HepG2 (cell line): Measurements from ENCODE around the gene HIVEP2. TPM values are rescaled to one million over a fixed set of nuclear protein-coding genes. Genes with fewer than 3 reads are reported as not detected.

ENCODE experiments used
- ATAC-seq: fragments of 200-7000 bp; cut with Tn5 transposase; 3 replicates; pipeline ENCODE4 v1.9.1; 2020; ENCODE audit warnings: mild to moderate bottlenecking, moderate library complexity
- BruUV-seq: library from RNA; stranded (reverse); fragments of 400-500 nt; replicated peaks from 2 replicates; lab custom pipeline; 2021; lab: Mats Ljungman, UMichigan
- CTCF ChIA-PET: fragments of 300-600 bp; formaldehyde crosslinking; extraction: SDS; loops from one replicate; lab custom pipeline; 2021; ENCODE audit warnings: low total read pairs, inconsistent platforms, low intra/inter-chr PET ratio; lab: Yijun Ruan, JAX
- POLR2A ChIA-PET: fragments of 350-600 bp; sonication (Branson Sonifier 250); formaldehyde crosslinking; loops from one replicate; lab custom pipeline; 2020; ENCODE audit warnings: antibody characterized with exemption, inconsistent platforms; lab: Yijun Ruan, JAX
- DNase-seq: peaks from one replicate; pipeline ENCODE4 v3.0.0-alpha.2; 2015; ENCODE audit warnings: low spot score
- FAIRE-seq: peaks from 3 replicates; lab custom pipeline; 2011; peaks lifted over from hg19 to GRCh38; lab: Jason Lieb, UNC
- H2AFZ ChIP-seq: one replicate; pipeline ENCODE4 v1.6.1; 2011; ENCODE audit warnings: low read length, inconsistent platforms
- H3K27ac ChIP-seq: fragments of 300-600 bp; 3 replicates; pipeline ENCODE4 v1.8.0; 2011; ENCODE audit warnings: mixed run types, mild to moderate bottlenecking, mixed read lengths, low read length, inconsistent platforms; ENCODE audit not compliant: insufficient read depth; ENCODE audit errors: extremely low read length
- H3K27me3 ChIP-seq, 2 experiments: fragments of 200-600 bp in 1 of 2; 2 replicates in 1 of 2; 3 replicates in 1 of 2; pipeline versions ENCODE4 v1.6.0 to v1.8.0; 2011; ENCODE audit warnings: low read length in 2 of 2, mild to moderate bottlenecking in 2 of 2, moderate library complexity in 2 of 2, inconsistent platforms in 1 of 2; ENCODE audit not compliant: insufficient read depth in 2 of 2, control insufficient read depth in 1 of 2
- H3K36me3 ChIP-seq, 2 experiments: fragments of 200-600 bp in 1 of 2; replicated peaks in 1 of 2; 2 replicates in 1 of 2; 3 replicates in 1 of 2; pipeline versions ENCODE4 v1.5.1 to v1.8.0; 2011; ENCODE audit warnings: low read length in 2 of 2, inconsistent platforms in 1 of 2; ENCODE audit not compliant: insufficient read depth in 2 of 2, control insufficient read depth in 1 of 2
- H3K4me1 ChIP-seq: 2 replicates; pipeline ENCODE4 v1.5.1; 2012; ENCODE audit warnings: low read length, inconsistent platforms; ENCODE audit not compliant: insufficient read depth
- H3K4me2 ChIP-seq: 2 replicates; pipeline ENCODE4 v1.6.0; 2011; ENCODE audit warnings: low read depth, low read length, inconsistent platforms
- H3K4me3 ChIP-seq, 3 experiments: fragments of 200-600 bp in 1 of 3; sonication (generic), shearing (Covaris generic) in 1 of 3; replicated peaks in 1 of 3; 2 replicates each; pipeline ENCODE4 v1.5.1; 2011 to 2016; ENCODE audit warnings: low read length in 3 of 3, inconsistent platforms in 2 of 3, low read depth in 2 of 3, mild to moderate bottlenecking in 2 of 3, control low read depth in 1 of 3, mixed read lengths in 1 of 3; ENCODE audit not compliant: insufficient read depth in 1 of 3
- H3K79me2 ChIP-seq: one replicate; pipeline ENCODE4 v1.6.1; 2011; ENCODE audit warnings: low read length, inconsistent platforms; ENCODE audit not compliant: insufficient read depth
- H3K9ac ChIP-seq: 2 replicates; pipeline ENCODE4 v1.6.0; 2011; ENCODE audit warnings: mild to moderate bottlenecking, low read depth, low read length, inconsistent platforms; ENCODE audit not compliant: insufficient read depth
- H3K9me3 ChIP-seq: 2 replicates; pipeline ENCODE4 v1.5.1; 2012; ENCODE audit warnings: mild to moderate bottlenecking, low read length
- H4K20me1 ChIP-seq: 2 replicates; pipeline ENCODE4 v1.6.0; 2011; ENCODE audit warnings: inconsistent platforms, mild to moderate bottlenecking, low read length, moderate library complexity; ENCODE audit not compliant: insufficient read depth
- ARID3A ChIP-seq: IDR thresholded peaks from 2 replicates; pipeline ENCODE4 v1.6.1; 2012; ENCODE audit warnings: low read depth, low read length, improper control_type of control experiment
- CBFB ChIP-seq: sonication (generic); formaldehyde crosslinking; IDR thresholded peaks from 2 replicates; pipeline ENCODE4 v1.4.0; 2020; ENCODE audit warnings: missing genetic modification reagents
- CREB1 ChIP-seq, 2 experiments: fragments of 450-650 bp in 1 of 2; IDR thresholded peaks; 2 replicates each; pipeline ENCODE4 v1.6.1; 2016 to 2017; ENCODE audit warnings: control low read depth in 1 of 2, mild to moderate bottlenecking in 1 of 2, missing compliant biosample characterization in 1 of 2, missing genetic modification characterization in 1 of 2
- CREM ChIP-seq, 2 experiments: sonication (generic) in 1 of 2; formaldehyde crosslinking in 1 of 2; IDR thresholded peaks; 2 replicates each; pipeline versions ENCODE4 v1.4.0 to v1.6.1; 2016 to 2020; ENCODE audit warnings: antibody characterized with exemption in 1 of 2, mild to moderate bottlenecking in 1 of 2, missing genetic modification reagents in 1 of 2
- GATAD2A ChIP-seq: IDR thresholded peaks from 2 replicates; pipeline ENCODE4 v1.6.1; 2016
- GLI4 ChIP-seq: sonication (generic); formaldehyde crosslinking; IDR thresholded peaks from 2 replicates; pipeline ENCODE4 v1.5.1; 2020; ENCODE audit warnings: missing genetic modification reagents, mild to moderate bottlenecking, moderate library complexity, borderline replicate concordance
- GTF2F1 ChIP-seq: fragments of 150-350 bp; IDR thresholded peaks from 2 replicates; pipeline ENCODE4 v1.6.1; 2014; ENCODE audit warnings: low read length
- HMG20B ChIP-seq: conservative IDR thresholded peaks from 2 replicates; pipeline ENCODE4 v1.6.1; 2016; ENCODE audit warnings: missing genetic modification reagents, missing compliant biosample characterization
- HNRNPLL ChIP-seq: fragments of 200-400 bp; formaldehyde crosslinking; IDR thresholded peaks from 2 replicates; pipeline ENCODE4 v1.6.1; 2017; ENCODE audit warnings: mild to moderate bottlenecking, low read depth, low read length; ENCODE audit not compliant: poor library complexity, severe bottlenecking
- IKZF4 ChIP-seq: sonication (generic); formaldehyde crosslinking; IDR thresholded peaks from 2 replicates; pipeline ENCODE4 v1.5.1; 2020; ENCODE audit warnings: borderline replicate concordance, mild to moderate bottlenecking, low read depth, missing genetic modification reagents; ENCODE audit errors: not compliant biosample characterization
- JDP2 ChIP-seq: sonication (generic); formaldehyde crosslinking; IDR thresholded peaks from 2 replicates; pipeline ENCODE4 v1.8.1; 2022; ENCODE audit warnings: missing genetic modification reagents, borderline replicate concordance
- MIER2 ChIP-seq: IDR thresholded peaks from 2 replicates; pipeline ENCODE4 v1.6.1; 2016; ENCODE audit warnings: missing biosample characterization, missing genetic modification reagents
- NFYC ChIP-seq: IDR thresholded peaks from 2 replicates; pipeline ENCODE4 v1.6.1; 2016; ENCODE audit warnings: missing genetic modification reagents, missing compliant biosample characterization
- SMAD1 ChIP-seq: sonication (generic); formaldehyde crosslinking; IDR thresholded peaks from 2 replicates; pipeline ENCODE4 v1.4.0; 2020; ENCODE audit warnings: missing genetic modification reagents, low read depth, mild to moderate bottlenecking, borderline replicate concordance
- TCF7L2 ChIP-seq: IDR thresholded peaks from 2 replicates; pipeline ENCODE4 v1.6.1; 2011; ENCODE audit warnings: mild to moderate bottlenecking, low read depth, low read length, moderate library complexity
- YY1 ChIP-seq: IDR thresholded peaks from 2 replicates; pipeline ENCODE4 v1.6.1; 2011; ENCODE audit warnings: low read length, low read depth, moderate library complexity, mild to moderate bottlenecking; ENCODE audit not compliant: insufficient read depth, insufficient replicate concordance
- ZNF282 ChIP-seq: fragments of 450-650 bp; IDR thresholded peaks from 2 replicates; pipeline ENCODE4 v1.6.1; 2018; ENCODE audit not compliant: partially characterized antibody
- ZNF713 ChIP-seq: sonication (generic); formaldehyde crosslinking; IDR thresholded peaks from 2 replicates; pipeline ENCODE4 v1.4.0; 2020; ENCODE audit warnings: mild to moderate bottlenecking, missing genetic modification reagents
- ZNF792 ChIP-seq: IDR thresholded peaks from 2 replicates; pipeline ENCODE4 v1.6.1; 2016
- ZSCAN9 ChIP-seq: IDR thresholded peaks from 2 replicates; pipeline ENCODE4 v1.6.1; 2016; ENCODE audit warnings: borderline replicate concordance
- WGBS: methylation state at CpG from one replicate; pipeline ENCODE4 v1.1.6; 2017; ENCODE audit warnings: low lambda C conversion rate; 5-methylcytosine and 5-hydroxymethylcytosine counted together
- in situ Hi-C: cut with HindIII; loops from 2 replicates; pipeline ENCODE4 v1.10.0; 2017; ENCODE audit warnings: low pct_unique_long_range_greater_than_20kb; ENCODE audit not compliant: extremely low pct_ligation_motif_present
- intact Hi-C: fragments of 100-400 bp; cut with micrococcal nuclease; formaldehyde crosslinking; loops from one replicate; pipeline ENCODE4 v1.10.0; 2022; ENCODE audit not compliant: unreplicated experiment
- polyA plus RNA-seq, 8 experiments: library from polyadenylated mRNA; depleted of rRNA in 3 of 8; stranded (reverse) in 7 of 8; unstranded in 1 of 8; fragments of >200 nt; fragmentation: Illumina TruSeq in 4 of 8; extraction: Trizol in 4 of 8; gene quantifications; 2 replicates each; pipeline versions ENCODE4 v1.2.1 to v1.2.3, GENCODE V29; 2011 to 2016; ENCODE audit warnings: low read depth in 4 of 8, missing spikeins in 1 of 8, mixed read lengths in 1 of 8; ENCODE audit not compliant: insufficient read depth in 1 of 8
- total RNA-seq, 5 experiments: library from RNA; depleted of rRNA; stranded (reverse); fragments of >200 nt; fragmentation: Illumina TruSeq; extraction: Trizol; gene quantifications; 2 replicates each; pipeline ENCODE4 v1.2.3, GENCODE V29; 2016; ENCODE audit warnings: low read depth in 1 of 5
- TF ChIP-seq, protein P1 (sequence below): sonication (generic); formaldehyde crosslinking; IDR thresholded peaks from 2 replicates; pipeline ENCODE4 v1.8.1; 2023; ENCODE audit warnings: mild to moderate bottlenecking, missing genetic modification reagents

HIVEP2 gene
- total and polyA plus RNA-seq, 2 of the 13 experiments (the other 11 are each of a cell fraction or from before 2014, with no cell fraction given) = 3.4 to 12.9 TPM

GRCh38 chr6:142914369-142914768, 30.6 kb downstream of the HIVEP2 start (continued):
- TF ChIP-seq, protein P1, sequence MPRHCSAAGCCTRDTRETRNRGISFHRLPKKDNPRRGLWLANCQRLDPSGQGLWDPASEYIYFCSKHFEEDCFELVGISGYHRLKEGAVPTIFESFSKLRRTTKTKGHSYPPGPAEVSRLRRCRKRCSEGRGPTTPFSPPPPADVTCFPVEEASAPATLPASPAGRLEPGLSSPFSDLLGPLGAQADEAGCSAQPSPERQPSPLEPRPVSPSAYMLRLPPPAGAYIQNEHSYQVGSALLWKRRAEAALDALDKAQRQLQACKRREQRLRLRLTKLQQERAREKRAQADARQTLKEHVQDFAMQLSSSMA = no peak
- no peak for TF ChIP-seq JDP2 (CRISPR knock-in tag)
- TF ChIP-seq YY1 = no peak
- TF ChIP-seq CREB1 (IDR thresholded peaks at IDR 0.05) = no peak
- no peak for TF ChIP-seq CREB1 (CRISPR knock-in tag; IDR thresholded peaks at IDR 0.05)
- TF ChIP-seq ZSCAN9 (CRISPR knock-in tag) = no peak
- no peak for TF ChIP-seq CBFB
- no peak for TF ChIP-seq TCF7L2
- TF ChIP-seq GTF2F1 = no peak
- no peak for TF ChIP-seq GATAD2A (CRISPR knock-in tag)

DNA sequence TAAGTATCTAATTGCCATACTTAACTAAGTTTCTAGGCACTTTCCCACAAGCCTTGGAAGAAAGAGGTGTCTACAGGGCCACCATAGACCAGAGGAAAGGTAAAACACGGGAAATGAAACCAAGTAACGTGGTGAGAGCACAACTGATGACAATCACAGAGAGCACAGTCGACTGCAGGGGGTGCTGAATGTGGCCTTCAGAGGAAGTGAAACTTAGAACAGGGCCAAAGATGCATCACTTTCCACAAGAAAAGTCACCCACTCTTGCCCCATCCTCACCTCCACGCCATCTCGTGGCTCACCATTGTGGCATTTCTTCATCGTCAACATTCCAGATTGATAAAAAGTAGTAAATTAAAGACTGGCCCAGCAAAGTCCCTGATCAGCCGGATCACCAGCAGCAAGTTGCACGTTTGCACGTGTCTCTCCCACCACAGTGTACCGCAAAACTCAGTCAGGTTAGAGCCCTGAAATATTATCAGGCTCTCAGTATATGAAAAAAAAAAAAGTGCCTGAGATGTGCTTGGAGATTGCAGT, 31.4 kb downstream of the HIVEP2 start:
- ChIA-PET CTCF (no interaction called here), POLR2A (no interaction called here)
- BruUV-seq = no TSS peak
- intact Hi-C loops (no loop called here), in situ Hi-C loops (no loop called here)
- H3K79me2 ChIP-seq = no peaks in the 10 kb centered on the region
- 95% methylated on average over 10 of the region's 10 CpGs for WGBS
- no peak overlapping the region for H3K9ac ChIP-seq
- TF ChIP-seq SMAD1 (CRISPR knock-in tag) (no peak), HMG20B (CRISPR knock-in tag) (no peak), CREM (IDR thresholded peaks at IDR 0.05) (no peak), CREM (CRISPR knock-in tag; IDR thresholded peaks at IDR 0.05) (no peak), ZNF282 (no peak), ARID3A (no peak), MIER2 (CRISPR knock-in tag) (no peak), ZNF713 (no peak), NFYC (CRISPR knock-in tag) (no peak), ZNF792 (CRISPR knock-in tag) (no peak), HNRNPLL (no peak), IKZF4 (CRISPR knock-in tag) (no peak), GLI4 (CRISPR knock-in tag) (no peak)
- no peak overlapping the region for H2AFZ ChIP-seq
- H3K9me3 ChIP-seq = no peaks in the 10 kb centered on the region
- no peak for DNase-seq
- H3K27me3 ChIP-seq = no peaks in the 10 kb centered on the region
- ATAC-seq = no peak
- FAIRE-seq = no peak
- H4K20me1 ChIP-seq = no peaks in the 10 kb centered on the region; the same call in 1 of the 2 replicates
- H3K36me3 ChIP-seq = no peaks in the 10 kb centered on the region
- H3K4me3 ChIP-seq = no peak overlapping the region
- no peak overlapping the region for H3K27ac ChIP-seq
- no peaks in the 10 kb centered on the region for H3K4me1 ChIP-seq
- no peak overlapping the region for H3K4me2 ChIP-seq
